Measurements from ENCODE around the gene VPS29. TPM values are rescaled to one million over a fixed set of nuclear protein-coding genes. Genes with fewer than 3 reads are reported as not detected.

Gene VPS29
- total and polyA plus RNA-seq, 2 of the 8 experiments (the other 6 are each of a cell fraction or from before 2014, with no cell fraction given): 59.0 to 74.6 TPM

DNA sequence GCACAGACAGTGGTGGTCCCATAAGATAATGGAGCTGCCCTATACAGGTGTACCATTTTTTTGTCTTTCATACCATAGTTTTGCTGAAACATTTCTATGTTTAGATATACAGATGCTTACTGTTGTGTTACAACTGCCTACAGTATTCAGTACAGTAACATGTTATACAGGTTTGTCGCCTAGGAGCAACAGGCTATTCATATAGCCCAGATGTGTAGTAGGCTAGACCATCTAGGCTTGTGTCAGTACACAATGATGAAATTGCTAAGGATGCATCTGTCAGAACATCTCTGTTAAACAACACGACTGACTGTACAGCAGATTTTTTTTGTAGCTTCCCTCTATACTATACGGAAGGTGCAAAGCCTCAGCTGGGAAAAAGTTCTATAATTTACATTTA lies 30.7 kb upstream of the VPS29 start:
- TF ChIP-seq, protein P1, sequence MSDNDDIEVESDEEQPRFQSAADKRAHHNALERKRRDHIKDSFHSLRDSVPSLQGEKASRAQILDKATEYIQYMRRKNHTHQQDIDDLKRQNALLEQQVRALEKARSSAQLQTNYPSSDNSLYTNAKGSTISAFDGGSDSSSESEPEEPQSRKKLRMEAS (IDR thresholded peaks at IDR 0.05): no peak
- no peak for TF ChIP-seq CBX5 (IDR thresholded peaks at IDR 0.05; ENCODE audit: low read depth, low read length)
- no peak for TF ChIP-seq EZH2 (IDR thresholded peaks at IDR 0.05; ENCODE audit: low read depth, low read length, severe bottlenecking)
- TF ChIP-seq SAP30 (IDR thresholded peaks at IDR 0.05; ENCODE audit: insufficient read depth, insufficient replicate concordance, low read length): no peak
- no peak for TF ChIP-seq EGR1 (IDR thresholded peaks at IDR 0.05; ENCODE audit: borderline replicate concordance, low read depth, low read length)
- TF ChIP-seq RXRA (IDR thresholded peaks at IDR 0.05; ENCODE audit: insufficient read depth, low read depth, low read length): no peak
- no peak for TF ChIP-seq POLR2AphosphoS5 (IDR thresholded peaks at IDR 0.05; ENCODE audit: low read depth, low read length)
- H3K4ac ChIP-seq (replicated peaks; ENCODE audit: insufficient read length, low read depth, low read length): no peak overlapping the region
- no peak overlapping the region for H3K18ac ChIP-seq (ENCODE audit: extremely low read depth, low read length)
- no peak for FAIRE-seq
- H3K56ac ChIP-seq (replicated peaks; ENCODE audit: insufficient read length, low read depth, low read length): no peak overlapping the region
- H3K9me3 ChIP-seq (ENCODE audit: insufficient read depth in 2 of 2, low read depth in 1 of 2, low read length in 1 of 2): no peaks in the 10 kb centered on the region
- no peak overlapping the region for H3K23ac ChIP-seq (ENCODE audit: insufficient read length)
- H3K4me1 ChIP-seq (replicated peaks in 1 of 4; ENCODE audit: control insufficient read depth in 3 of 4, insufficient read depth in 4 of 4, low read length in 3 of 4): no peaks in the 10 kb centered on the region
- H3K23me2 ChIP-seq (ENCODE audit: low read depth, low read length): no peaks in the 10 kb centered on the region
- no peak overlapping the region for H3K27ac ChIP-seq (ENCODE audit: low read depth, low read length)
- H3K4me2 ChIP-seq (ENCODE audit: insufficient read depth in 1 of 2, low read depth in 2 of 2, low read length in 2 of 2): no peak overlapping the region
- no peak overlapping the region for H2AK5ac ChIP-seq (ENCODE audit: low read depth, low read length)
- ChIA-PET POLR2A (ENCODE audit: partially characterized antibody) (interaction anchor here (1.1 kb wide), 1 partner anchor 157 kb away, joined by 3 read pairs; the partner anchor contains the start of gene HVCN1), CTCF (ENCODE audit: partially characterized antibody) (interaction anchor here (0.7 to 3.5 kb wide), 5 partner anchors 11 to 69 kb away, joined by 3 to 21 read pairs (median 8); no protein-coding TSS in a partner anchor)
- no peak overlapping the region for H4K91ac ChIP-seq (replicated peaks; ENCODE audit: insufficient read length, low read length)
- H4K8ac ChIP-seq (ENCODE audit: extremely low read depth, insufficient read depth, low read length): no peak overlapping the region
- no peaks in the 10 kb centered on the region for H3K79me1 ChIP-seq (ENCODE audit: low read depth, low read length)
- H2BK15ac ChIP-seq (ENCODE audit: low read length): no peak overlapping the region
- no peak overlapping the region for H3K14ac ChIP-seq (ENCODE audit: insufficient read length)
- H2BK12ac ChIP-seq (ENCODE audit: low read depth, low read length): no peak overlapping the region
- no peak for DNase-seq (ENCODE audit: low read depth in 1 of 2, low spot score in 2 of 2)
- no peak overlapping the region for H2AFZ ChIP-seq (ENCODE audit: low read length)
- H3K79me2 ChIP-seq (ENCODE audit: control insufficient read depth in 1 of 2, insufficient read depth in 2 of 2, low read length in 2 of 2): no peaks in the 10 kb centered on the region
- peaks cover 2 to 20% (median 9%) of the 10 kb centered on the region in 4 experiments; a peak in 6 of 8 replicates for H3K36me3 ChIP-seq (ENCODE audit: control insufficient read depth in 2 of 4, insufficient read depth in 4 of 4, low read length in 3 of 4)
- WGBS, 2 experiments (ENCODE audit: extremely low coverage in 1 of 2, insufficient coverage in 1 of 2, insufficient read length in 1 of 2, insufficient replicate concordance in 2 of 2, low coverage in 1 of 2, low lambda C conversion rate in 2 of 2, missing lambda C conversion rate in 1 of 2): 89% methylated on average over 3 of the region's 3 CpGs; no CpG with 5 or more reads in 1 of the 2 experiments
- H2BK5ac ChIP-seq (ENCODE audit: low read depth, low read length): no peak overlapping the region
- no peak overlapping the region for H4K5ac ChIP-seq (ENCODE audit: insufficient read length, low read depth, low read length)
- H3K9ac ChIP-seq (replicated peaks in 1 of 4; ENCODE audit: extremely low read depth in 1 of 4, low read depth in 3 of 4, low read length in 3 of 4): no peak overlapping the region
- H4K20me1 ChIP-seq (replicated peaks in 1 of 2; ENCODE audit: control insufficient read depth in 1 of 2, insufficient read depth in 2 of 2, low read length in 2 of 2): peaks cover 1 to 2% of the 10 kb centered on the region in 2 experiments
- no peaks in the 10 kb centered on the region for H3K27me3 ChIP-seq (replicated peaks in 1 of 4; ENCODE audit: control insufficient read depth in 3 of 4, extremely low read depth in 1 of 4, insufficient read depth in 3 of 4, low read length in 3 of 4)
- H2BK20ac ChIP-seq (ENCODE audit: low read length): no peak overlapping the region
- no peak overlapping the region for H3K4me3 ChIP-seq (ENCODE audit: extremely low read depth in 1 of 4, insufficient read depth in 2 of 4, low read depth in 3 of 4, low read length in 4 of 4)
- no peak overlapping the region for H2BK120ac ChIP-seq (replicated peaks; ENCODE audit: low read depth, low read length)
